Uterus (tissue), 4 donors: ENCODE data around the gene SCT. TPM values are rescaled to one million over a fixed set of nuclear protein-coding genes. Genes with fewer than 3 reads are reported as not detected.

ENCODE experiments used
- DNase-seq, 2 donors: peaks; one replicate each; pipeline ENCODE4 v3.0.0-alpha.2; 2019 to 2020
- H3K27ac ChIP-seq, 2 donors: fragments of 200-600 bp; sonication (generic); 1 replicate in 1 of 2; 2 replicates in 1 of 2; pipeline ENCODE4 v1.5.1; 2016 to 2018
- H3K27me3 ChIP-seq, 2 donors: fragments of 200-600 bp; sonication (generic); one replicate each; pipeline ENCODE4 v1.5.1; 2018 to 2019; ENCODE audit warnings: control low read depth in 1 of 2
- H3K36me3 ChIP-seq, 2 donors: fragments of 200-600 bp; sonication (generic); one replicate each; pipeline ENCODE4 v1.5.1; 2019; ENCODE audit warnings: control low read depth in 1 of 2
- H3K4me1 ChIP-seq, 2 donors: fragments of 200-600 bp; sonication (generic); one replicate each; pipeline ENCODE4 v1.5.1; 2018 to 2019; ENCODE audit warnings: control low read depth in 1 of 2
- H3K4me3 ChIP-seq, 2 donors: fragments of 200-600 bp; sonication (generic); 1 replicate in 1 of 2; 2 replicates in 1 of 2; pipeline ENCODE4 v1.5.1; 2018 to 2019; ENCODE audit warnings: mild to moderate bottlenecking in 1 of 2
- H3K9me3 ChIP-seq, 2 donors: fragments of 200-600 bp; sonication (generic); one replicate each; pipeline ENCODE4 v1.5.1; 2019; ENCODE audit warnings: control low read depth in 1 of 2
- POLR2A ChIP-seq, 2 donors: fragments of 450-650 bp; IDR thresholded peaks; one replicate each; pipeline ENCODE4 v1.6.1; 2016; ENCODE audit warnings: antibody characterized with exemption in 2 of 2, mild to moderate bottlenecking in 1 of 2, moderate library complexity in 1 of 2
- intact Hi-C: fragments of 100-400 bp; cut with DNase I; formaldehyde crosslinking; loops from one replicate; pipeline ENCODE4 v1.15.1; 2023; ENCODE audit warnings: low total_unique reads
- total RNA-seq, 4 donors: library from RNA; depleted of rRNA in 3 of 4; stranded (reverse); fragments of >200 nt in 3 of 4; gene quantifications; one replicate each; pipeline versions ENCODE4 v1.1.0 to v1.2.4, GENCODE V29; 2014 to 2023
- TF ChIP-seq, protein P1 (sequence below), 4 experiments: fragments of 200-600 bp in 2 of 4; fragments of 450-650 bp in 2 of 4; sonication (generic) in 2 of 4; IDR thresholded peaks; one replicate each; pipeline ENCODE4 v1.5.1; 2016 to 2019; ENCODE audit warnings: antibody characterized with exemption in 4 of 4, mild to moderate bottlenecking in 2 of 4, moderate library complexity in 1 of 4
- donor health status: DM: yes; HTN: yes; CAD: no.

SCT gene
- total RNA-seq, 4 donors from 2014 or later = not detected

DNA sequence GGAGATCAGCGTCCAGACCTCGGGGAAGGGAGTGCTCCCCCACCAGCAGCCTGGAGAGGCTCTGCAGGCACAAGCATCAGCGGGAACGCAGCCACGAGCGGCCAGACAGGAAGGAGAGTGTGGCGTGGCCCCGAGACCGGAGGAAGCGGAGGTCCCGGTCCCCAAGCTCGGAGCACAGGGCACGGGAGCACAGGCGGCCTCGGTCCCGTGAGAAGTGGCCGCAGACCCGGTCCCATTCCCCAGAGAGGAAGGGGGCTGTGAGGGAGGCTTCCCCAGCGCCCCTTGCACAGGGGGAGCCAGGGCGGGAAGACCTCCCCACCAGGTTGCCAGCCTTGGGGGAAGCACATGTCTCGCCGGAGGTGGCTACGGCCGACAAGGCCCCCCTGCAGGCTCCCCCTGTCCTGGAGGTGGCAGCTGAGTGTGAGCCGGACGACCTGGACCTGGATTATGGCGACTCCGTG lies 18.2 kb downstream of the SCT start:
- peaks cover 0 to 4% of the 10 kb centered on the region in 2 donors for H3K4me1 ChIP-seq
- intact Hi-C loops = no loop called here
- DNase-seq = no peak

DNA sequence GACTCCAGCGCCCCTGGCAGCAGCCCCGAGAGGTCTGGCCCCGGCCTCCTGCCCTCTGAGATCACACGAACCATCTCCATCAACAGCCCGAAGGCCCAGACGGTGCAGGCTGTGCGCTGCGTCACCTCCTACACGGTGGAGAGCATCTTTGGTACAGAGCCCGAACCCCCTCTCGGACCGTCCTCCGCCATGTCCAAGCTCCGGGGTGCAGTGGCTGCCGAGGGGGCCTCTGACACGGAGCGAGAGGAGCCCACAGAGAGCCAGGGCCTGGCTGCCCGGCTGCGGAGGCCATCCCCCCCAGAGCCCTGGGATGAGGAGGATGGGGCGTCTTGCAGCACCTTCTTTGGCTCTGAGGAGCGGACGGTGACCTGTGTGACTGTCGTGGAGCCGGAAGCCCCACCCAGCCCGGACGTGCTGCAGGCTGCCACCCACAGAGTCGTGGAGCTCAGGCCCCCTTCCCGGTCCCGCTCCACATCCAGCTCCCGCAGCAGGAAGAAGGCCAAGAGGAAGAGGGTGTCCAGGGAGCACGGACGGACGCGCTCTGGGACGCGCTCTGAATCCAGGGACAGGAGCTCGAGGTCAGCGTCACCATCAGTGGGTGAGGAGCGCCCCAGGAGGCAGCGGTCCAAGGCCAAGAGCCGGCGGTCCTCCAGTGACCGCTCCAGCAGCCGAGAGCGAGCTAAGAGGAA lies 18.9 kb downstream of the SCT start:
- no peaks in the 10 kb centered on the region for H3K36me3 ChIP-seq
- no peak overlapping the region for H3K27ac ChIP-seq
- H3K4me1 ChIP-seq = peaks cover 0 to 4% of the 10 kb centered on the region in 2 donors
- no peak for DNase-seq
- no peaks in the 10 kb centered on the region for H3K27me3 ChIP-seq
- TF ChIP-seq, protein P1, sequence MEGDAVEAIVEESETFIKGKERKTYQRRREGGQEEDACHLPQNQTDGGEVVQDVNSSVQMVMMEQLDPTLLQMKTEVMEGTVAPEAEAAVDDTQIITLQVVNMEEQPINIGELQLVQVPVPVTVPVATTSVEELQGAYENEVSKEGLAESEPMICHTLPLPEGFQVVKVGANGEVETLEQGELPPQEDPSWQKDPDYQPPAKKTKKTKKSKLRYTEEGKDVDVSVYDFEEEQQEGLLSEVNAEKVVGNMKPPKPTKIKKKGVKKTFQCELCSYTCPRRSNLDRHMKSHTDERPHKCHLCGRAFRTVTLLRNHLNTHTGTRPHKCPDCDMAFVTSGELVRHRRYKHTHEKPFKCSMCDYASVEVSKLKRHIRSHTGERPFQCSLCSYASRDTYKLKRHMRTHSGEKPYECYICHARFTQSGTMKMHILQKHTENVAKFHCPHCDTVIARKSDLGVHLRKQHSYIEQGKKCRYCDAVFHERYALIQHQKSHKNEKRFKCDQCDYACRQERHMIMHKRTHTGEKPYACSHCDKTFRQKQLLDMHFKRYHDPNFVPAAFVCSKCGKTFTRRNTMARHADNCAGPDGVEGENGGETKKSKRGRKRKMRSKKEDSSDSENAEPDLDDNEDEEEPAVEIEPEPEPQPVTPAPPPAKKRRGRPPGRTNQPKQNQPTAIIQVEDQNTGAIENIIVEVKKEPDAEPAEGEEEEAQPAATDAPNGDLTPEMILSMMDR (IDR thresholded peaks at IDR 0.05) = no peak
- no peak for TF ChIP-seq POLR2A (IDR thresholded peaks at IDR 0.05)
- H3K4me3 ChIP-seq = no peak overlapping the region
- H3K9me3 ChIP-seq = no peaks in the 10 kb centered on the region
- intact Hi-C loops = no loop called here

More for the DNA sequence above, 18.2 kb downstream of the SCT start:
- no peaks in the 10 kb centered on the region for H3K36me3 ChIP-seq
- no peak overlapping the region for H3K4me3 ChIP-seq
- H3K27ac ChIP-seq = no peak overlapping the region
- no peak for TF ChIP-seq POLR2A (IDR thresholded peaks at IDR 0.05)
- TF ChIP-seq, protein P1 (IDR thresholded peaks at IDR 0.05) = no peak
- H3K27me3 ChIP-seq = no peaks in the 10 kb centered on the region
- H3K9me3 ChIP-seq = no peaks in the 10 kb centered on the region

- Histone ChIP-seq H3K36me3 (no peaks in the 10 kb centered on the region), H3K9me3 (no peaks in the 10 kb centered on the region), H3K27ac (peak overlapping the region; percentile 66 to 85), H3K4me1 (peaks cover 0 to 4% of the 10 kb centered on the region in 2 donors), H3K4me3 (no peak overlapping the region), H3K27me3 (no peaks in the 10 kb centered on the region)
- no peak for DNase-seq
- intact Hi-C loops = no loop called here
- no peak for TF ChIP-seq POLR2A (IDR thresholded peaks at IDR 0.05)
- TF ChIP-seq, protein P1 (IDR thresholded peaks at IDR 0.05) = no peak
Measured at GRCh38 chr11:607020-607780, 19.8 kb downstream of the SCT start.

DNA sequence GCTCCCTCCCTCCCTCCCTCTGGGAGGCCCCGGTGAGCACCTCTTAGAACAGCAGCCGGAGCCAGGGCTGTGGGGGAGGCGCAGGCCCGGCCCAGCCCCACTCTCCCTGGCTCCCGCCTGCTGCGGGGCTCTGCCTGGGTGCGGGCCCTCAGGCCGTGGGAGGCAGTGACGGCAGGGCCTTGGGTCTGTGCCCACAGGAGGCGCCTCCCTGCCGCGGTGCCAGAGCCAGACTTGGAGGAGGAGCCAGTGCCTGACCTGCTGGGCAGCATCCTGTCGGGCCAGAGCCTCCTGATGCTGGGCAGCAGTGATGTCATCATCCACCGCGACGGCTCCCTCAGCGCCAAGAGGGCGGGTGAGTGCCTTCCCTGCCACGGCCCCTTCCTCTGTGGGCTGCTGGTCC lies 20.7 kb downstream of the SCT start:
- Histone ChIP-seq H3K27ac (peak overlapping the region; percentile 66 to 85), H3K36me3 (no peaks in the 10 kb centered on the region), H3K9me3 (no peaks in the 10 kb centered on the region), H3K27me3 (no peaks in the 10 kb centered on the region), H3K4me1 (peaks cover 0 to 4% of the 10 kb centered on the region in 2 donors), H3K4me3 (no peak overlapping the region)
- DNase-seq = peak; percentile 91
- TF ChIP-seq POLR2A (IDR thresholded peaks at IDR 0.05) = no peak
- TF ChIP-seq, protein P1 (IDR thresholded peaks at IDR 0.05) = no peak
- intact Hi-C loops = no loop called here
